NOMO-1 treated with dmso at 0.1 percent for 144 hours (cell line): ENCODE measurements around the gene KRT6B.
"Not testable (repeated sequence)": the region's sequence is repeated elsewhere in the genome, so short reads cannot be mapped to it uniquely, and the experiment has no call there.

Source experiments
- DNase-seq: peaks from one replicate; lab custom pipeline; 2025; ENCODE audit not compliant: unreplicated experiment; lab: John Stamatoyannopoulos, UW

KRT6B gene

GRCh38 chr12:52452101-52452500, at the start of gene KRT6B:
Gene KRT6B (minus strand): TSS chr12:52452146. CDS start chr12:52452078, 68 bp downstream.
- DNase-seq, result no peak

- DNase-seq, result no peak
Measured at GRCh38 chr12:52501490-52501889, 49.5 kb upstream of the KRT6B start.

- not testable (repeated sequence) for DNase-seq
Measured at GRCh38 chr12:52500574-52500973, 48.6 kb upstream of the KRT6B start.

GRCh38 chr12:52499806-52500560, 48.0 kb upstream of the KRT6B start:
- no peak for DNase-seq

GRCh38 chr12:52498946-52499345, 47.0 kb upstream of the KRT6B start:
- no peak for DNase-seq

- DNase-seq, result no peak
Measured at GRCh38 chr12:52497975-52498374, 46.0 kb upstream of the KRT6B start.

- no peak for DNase-seq
Measured at GRCh38 chr12:52496590-52497071, 44.7 kb upstream of the KRT6B start.

- DNase-seq, result no peak
Measured at GRCh38 chr12:52496054-52496453, 44.1 kb upstream of the KRT6B start.

- no peak for DNase-seq
Measured at GRCh38 chr12:52495389-52495788, 43.4 kb upstream of the KRT6B start.

GRCh38 chr12:52494518-52494917, 42.6 kb upstream of the KRT6B start:
- DNase-seq, result no peak

- DNase-seq, result no peak
Measured at GRCh38 chr12:52494100-52494499, 42.2 kb upstream of the KRT6B start.

GRCh38 chr12:52493172-52493571, 41.2 kb upstream of the KRT6B start, which contains the start of gene KRT6A:
Gene KRT6A (minus strand): TSS chr12:52493257. CDS start chr12:52493188, 69 bp downstream.
- DNase-seq, result no peak

GRCh38 chr12:52492405-52492804, 40.5 kb upstream of the KRT6B start:
- DNase-seq, result not testable (repeated sequence)

GRCh38 chr12:52491495-52491894, 39.5 kb upstream of the KRT6B start:
- not testable (repeated sequence) for DNase-seq

GRCh38 chr12:52488736-52489135, 36.8 kb upstream of the KRT6B start:
- no peak for DNase-seq

GRCh38 chr12:52487744-52488443, 35.9 kb upstream of the KRT6B start:
- DNase-seq, result not testable (repeated sequence)

GRCh38 chr12:52487211-52487610, 35.3 kb upstream of the KRT6B start:
- DNase-seq, result no peak

GRCh38 chr12:52486166-52487105, 34.5 kb upstream of the KRT6B start:
- no peak for DNase-seq

- DNase-seq, result no peak
Measured at GRCh38 chr12:52480073-52480472, 28.1 kb upstream of the KRT6B start.

- no peak for DNase-seq
Measured at GRCh38 chr12:52477651-52478050, 25.7 kb upstream of the KRT6B start.

GRCh38 chr12:52474212-52474611, 22.3 kb upstream of the KRT6B start:
- DNase-seq, result no peak
